HEK293 (cell line): ENCODE results near the gene PLPPR1.

Experiments
- CTCF ChIA-PET: fragments of 350-600 bp; formaldehyde crosslinking; extraction: SDS; loops from one replicate; lab custom pipeline; 2021; ENCODE audit warnings: antibody characterized with exemption; lab: Yijun Ruan, JAX
- POLR2A ChIA-PET: fragments of 300-600 bp; formaldehyde crosslinking; extraction: SDS; loops from one replicate; lab custom pipeline; 2020; ENCODE audit warnings: antibody characterized with exemption, inconsistent platforms; lab: Yijun Ruan, JAX
- H3K27ac ChIP-seq: fragments of 200-500 bp; sonication (Bioruptor generic); 2 replicates; pipeline ENCODE4 v1.5.1; 2014; ENCODE audit warnings: low read depth, low read length, control low read depth, inconsistent platforms; ENCODE audit errors: extremely low read depth
- H3K36me3 ChIP-seq, 2 experiments: fragments of 200-500 bp in 1 of 2; sonication (Bioruptor generic) in 1 of 2; 1 replicate in 1 of 2; 2 replicates in 1 of 2; pipeline ENCODE4 v1.5.1; 2014 to 2017; ENCODE audit warnings: inconsistent platforms in 2 of 2, low read length in 2 of 2; ENCODE audit not compliant: control insufficient read depth in 2 of 2, insufficient read depth in 1 of 2
- H3K4me1 ChIP-seq: fragments of 200-500 bp; sonication (Bioruptor generic); 2 replicates; pipeline ENCODE4 v1.5.1; 2014; ENCODE audit warnings: mild to moderate bottlenecking, low read length, inconsistent platforms; ENCODE audit not compliant: control insufficient read depth, insufficient read depth
- H3K4me3 ChIP-seq: 2 replicates; pipeline ENCODE4 v1.5.1; 2011; ENCODE audit warnings: low read depth, mild to moderate bottlenecking, control low read depth, low read length, moderate library complexity
- H3K9me3 ChIP-seq: fragments of 200-500 bp; sonication (Bioruptor generic); 2 replicates; pipeline ENCODE4 v1.5.1; 2014; ENCODE audit warnings: low read depth, low read length, inconsistent platforms; ENCODE audit not compliant: control insufficient read depth, insufficient read depth
- GLIS2 ChIP-seq: fragments of 450-650 bp; formaldehyde crosslinking; IDR thresholded peaks from 2 replicates; pipeline ENCODE4 v1.5.1; 2016; ENCODE audit warnings: missing biosample characterization, missing genetic modification characterization
- HOXC10 ChIP-seq: sonication (generic); formaldehyde crosslinking; IDR thresholded peaks from 2 replicates; pipeline ENCODE4 v1.8.1; 2023; ENCODE audit warnings: mild to moderate bottlenecking, missing genetic modification reagents
- HOXD13 ChIP-seq: sonication (generic); formaldehyde crosslinking; IDR thresholded peaks from 2 replicates; pipeline ENCODE4 v1.8.0; 2022; ENCODE audit warnings: missing genetic modification reagents, borderline replicate concordance
- MYNN ChIP-seq: fragments of 450-650 bp; formaldehyde crosslinking; IDR thresholded peaks from 2 replicates; pipeline ENCODE4 v1.5.1; 2016; ENCODE audit warnings: missing biosample characterization, missing genetic modification characterization, borderline replicate concordance
- SETDB1 ChIP-seq: IDR thresholded peaks from one replicate; pipeline ENCODE4 v1.6.1; 2017; ENCODE audit warnings: mild to moderate bottlenecking, low read length, moderate library complexity, mixed read lengths; ENCODE audit not compliant: insufficient read length
- ZBTB48 ChIP-seq: fragments of 450-650 bp; formaldehyde crosslinking; IDR thresholded peaks from 2 replicates; pipeline ENCODE4 v1.5.1; 2016; ENCODE audit warnings: missing biosample characterization, missing genetic modification characterization
- ZFP69B ChIP-seq: fragments of 450-650 bp; formaldehyde crosslinking; IDR thresholded peaks from 2 replicates; pipeline ENCODE4 v1.5.1; 2016; ENCODE audit warnings: missing biosample characterization, missing genetic modification characterization
- ZNF112 ChIP-seq: fragments of 450-650 bp; formaldehyde crosslinking; IDR thresholded peaks from 2 replicates; pipeline ENCODE4 v1.5.0; 2017; ENCODE audit warnings: missing biosample characterization, missing genetic modification characterization
- ZNF148 ChIP-seq: fragments of 450-650 bp; formaldehyde crosslinking; IDR thresholded peaks from 2 replicates; pipeline ENCODE4 v1.5.0; 2017; ENCODE audit warnings: missing biosample characterization, missing genetic modification characterization, borderline replicate concordance
- ZNF175 ChIP-seq: fragments of 450-650 bp; formaldehyde crosslinking; IDR thresholded peaks from 2 replicates; pipeline ENCODE4 v1.5.1; 2016; ENCODE audit warnings: missing biosample characterization, missing genetic modification characterization
- ZNF2 ChIP-seq: fragments of 450-650 bp; formaldehyde crosslinking; IDR thresholded peaks from 2 replicates; pipeline ENCODE4 v1.5.1; 2016; ENCODE audit warnings: missing biosample characterization, missing genetic modification characterization
- ZNF214 ChIP-seq: fragments of 450-650 bp; formaldehyde crosslinking; IDR thresholded peaks from 2 replicates; pipeline ENCODE4 v1.5.1; 2017; ENCODE audit warnings: missing biosample characterization, mild to moderate bottlenecking, missing genetic modification characterization, borderline replicate concordance
- ZNF335 ChIP-seq: fragments of 450-650 bp; formaldehyde crosslinking; conservative IDR thresholded peaks from 2 replicates; pipeline ENCODE4 v1.5.1; 2016; ENCODE audit warnings: missing biosample characterization, missing genetic modification characterization
- ZNF362 ChIP-seq: fragments of 450-650 bp; formaldehyde crosslinking; IDR thresholded peaks from 2 replicates; pipeline ENCODE4 v1.5.1; 2016; ENCODE audit warnings: missing biosample characterization, missing genetic modification characterization
- ZNF416 ChIP-seq: fragments of 450-650 bp; formaldehyde crosslinking; IDR thresholded peaks from 2 replicates; pipeline ENCODE4 v1.5.1; 2016; ENCODE audit warnings: missing biosample characterization, missing genetic modification characterization
- ZNF433 ChIP-seq: fragments of 450-650 bp; formaldehyde crosslinking; IDR thresholded peaks from 2 replicates; pipeline ENCODE4 v1.5.1; 2016; ENCODE audit warnings: missing biosample characterization, missing genetic modification characterization, low read depth
- ZNF518A ChIP-seq: fragments of 450-650 bp; formaldehyde crosslinking; conservative IDR thresholded peaks from 2 replicates; pipeline ENCODE4 v1.5.1; 2016; ENCODE audit warnings: low read depth, missing biosample characterization, missing genetic modification characterization
- ZNF544 ChIP-seq: fragments of 450-650 bp; formaldehyde crosslinking; IDR thresholded peaks from 2 replicates; pipeline ENCODE4 v1.5.0; 2017; ENCODE audit warnings: missing biosample characterization, missing genetic modification characterization
- ZNF600 ChIP-seq: fragments of 450-650 bp; formaldehyde crosslinking; IDR thresholded peaks from 2 replicates; pipeline ENCODE4 v1.5.1; 2016; ENCODE audit warnings: missing biosample characterization, missing genetic modification characterization
- ZNF621 ChIP-seq: fragments of 450-650 bp; formaldehyde crosslinking; IDR thresholded peaks from 2 replicates; pipeline ENCODE4 v1.5.1; 2017; ENCODE audit warnings: missing biosample characterization, missing genetic modification characterization
- ZNF692 ChIP-seq: fragments of 450-650 bp; formaldehyde crosslinking; IDR thresholded peaks from 2 replicates; pipeline ENCODE4 v1.5.1; 2016; ENCODE audit warnings: missing biosample characterization, missing genetic modification characterization
- ZNF704 ChIP-seq: fragments of 450-650 bp; formaldehyde crosslinking; IDR thresholded peaks from 2 replicates; pipeline ENCODE4 v1.5.1; 2016; ENCODE audit warnings: missing biosample characterization, missing genetic modification characterization

Gene PLPPR1

GRCh38 chr9:101350285-101350684 is 321.8 kb downstream of the PLPPR1 start (continued):
- TF ChIP-seq ZNF335 (tag by site-specific recombination) (no peak), HOXC10 (CRISPR knock-in tag) (no peak), MYNN (tag by site-specific recombination) (no peak), ZNF214 (tag by site-specific recombination) (no peak)

- H3K4me1 ChIP-seq: no peaks in the 10 kb centered on the region
- H3K36me3 ChIP-seq: no peaks in the 10 kb centered on the region
- H3K9me3 ChIP-seq: no peaks in the 10 kb centered on the region
- ChIA-PET POLR2A (no interaction called here), CTCF (interaction anchor here (0.9 kb wide), 1 partner anchor 639 kb away, joined by 3 read pairs; no protein-coding TSS in a partner anchor)
- no peak for TF ChIP-seq ZFP69B (tag by site-specific recombination)
- no peak for TF ChIP-seq ZNF362 (tag by site-specific recombination)
- TF ChIP-seq ZNF175 (tag by site-specific recombination): no peak
- no peak for TF ChIP-seq HOXD13 (CRISPR knock-in tag)
- no peak for TF ChIP-seq ZNF433 (tag by site-specific recombination)
- no peak for TF ChIP-seq ZNF2 (tag by site-specific recombination)
- TF ChIP-seq ZNF544 (tag by site-specific recombination): no peak
- TF ChIP-seq ZBTB48 (tag by site-specific recombination): no peak
- TF ChIP-seq ZNF112 (tag by site-specific recombination): no peak
- TF ChIP-seq ZNF416 (tag by site-specific recombination): no peak
- no peak overlapping the region for H3K4me3 ChIP-seq
- H3K27ac ChIP-seq: no peak overlapping the region
Observed at GRCh38 chr9:101352892-101353463, 324.5 kb downstream of the PLPPR1 start.

- H3K9me3 ChIP-seq: no peaks in the 10 kb centered on the region
- CTCF ChIA-PET: interaction anchor here (0.9 kb wide), 1 partner anchor 640 kb away, joined by 3 read pairs; no protein-coding TSS in a partner anchor
- no peak overlapping the region for H3K4me3 ChIP-seq
- H3K27ac ChIP-seq: no peak overlapping the region
- H3K36me3 ChIP-seq: no peaks in the 10 kb centered on the region
- POLR2A ChIA-PET: no interaction called here
- no peaks in the 10 kb centered on the region for H3K4me1 ChIP-seq
- TF ChIP-seq SETDB1 (no peak), ZNF704 (tag by site-specific recombination) (no peak), ZNF518A (tag by site-specific recombination) (no peak), ZNF621 (tag by site-specific recombination) (no peak), ZNF600 (tag by site-specific recombination) (no peak), ZBTB48 (tag by site-specific recombination) (no peak), ZNF692 (no peak), ZNF148 (tag by site-specific recombination) (no peak), GLIS2 (tag by site-specific recombination) (no peak)
Observed at GRCh38 chr9:101353683-101354082, 325.2 kb downstream of the PLPPR1 start.
